VCaP (cell line): ENCODE measurements around the gene HARBI1.

Source experiments
- H3K27ac ChIP-seq: fragments of 450-650 bp; 2 replicates; pipeline ENCODE4 v1.5.1; 2017
- CTCF ChIP-seq: fragments of 450-650 bp; conservative IDR thresholded peaks from 2 replicates; pipeline ENCODE4 v1.5.1; 2017; ENCODE audit warnings: mild to moderate bottlenecking, moderate library complexity

Gene HARBI1

GRCh38 chr11:46617134-46617971 lies at the start of gene HARBI1, which contains the start of gene ATG13:
Gene HARBI1 (minus strand): TSS chr11:46617227. CDS start chr11:46616237, 990 bp downstream.
Gene ATG13 (plus strand): TSS chr11:46617553. CDS start chr11:46644292, 26,739 bp downstream.
- peak within 1 kb of the TSS; percentile 86 for H3K27ac ChIP-seq
- TF ChIP-seq CTCF: peak; percentile 72

- TF ChIP-seq CTCF: no peak
- no peak overlapping the region for H3K27ac ChIP-seq
These were observed 49.5 kb upstream of the HARBI1 start for GRCh38 chr11:46666516-46666915.

- H3K27ac ChIP-seq: no peak overlapping the region
- no peak for TF ChIP-seq CTCF
These were observed 48.3 kb upstream of the HARBI1 start for GRCh38 chr11:46665356-46665755.

- no peak for TF ChIP-seq CTCF
- no peak overlapping the region for H3K27ac ChIP-seq
These were observed 47.6 kb upstream of the HARBI1 start for GRCh38 chr11:46664612-46665011.

- no peak for TF ChIP-seq CTCF
- no peak overlapping the region for H3K27ac ChIP-seq
These were observed 46.4 kb upstream of the HARBI1 start for GRCh38 chr11:46663277-46663940.

- TF ChIP-seq CTCF: no peak
- no peak overlapping the region for H3K27ac ChIP-seq
These were observed 45.3 kb upstream of the HARBI1 start for GRCh38 chr11:46662366-46662765.

- H3K27ac ChIP-seq: no peak overlapping the region
- TF ChIP-seq CTCF: no peak
These were observed 44.8 kb upstream of the HARBI1 start for GRCh38 chr11:46661836-46662235.
